Fibroblast of skin of left biceps (primary cell): ENCODE results near the gene PRDX5.

Experiments used
- DNase-seq, 2 experiments: peaks; one replicate each; pipeline ENCODE4 v3.0.0-alpha.2; 2013; ENCODE audit warnings: low read depth in 2 of 2

Gene PRDX5

GRCh38 chr11:64347193-64347867, 29.4 kb downstream of the PRDX5 start:
- no peak for DNase-seq

GRCh38 chr11:64348383-64349024, 30.6 kb downstream of the PRDX5 start:
- no peak for DNase-seq

- no peak for DNase-seq
Measured at GRCh38 chr11:64349025-64349387, 31.1 kb downstream of the PRDX5 start.

- no peak for DNase-seq
Measured at GRCh38 chr11:64349404-64349803, 31.5 kb downstream of the PRDX5 start.

- DNase-seq, result no peak
Measured at GRCh38 chr11:64351136-64351631, 33.3 kb downstream of the PRDX5 start.

GRCh38 chr11:64352099-64352994, 34.4 kb downstream of the PRDX5 start:
- DNase-seq, result no peak

GRCh38 chr11:64352995-64353714, 35.2 kb downstream of the PRDX5 start:
- no peak for DNase-seq

GRCh38 chr11:64353715-64354506, 36.0 kb downstream of the PRDX5 start:
- no peak for DNase-seq

GRCh38 chr11:64355078-64355940, 37.4 kb downstream of the PRDX5 start:
- DNase-seq, result peak; percentile 48 to 52

GRCh38 chr11:64356498-64357411, 38.8 kb downstream of the PRDX5 start:
- no peak for DNase-seq

- no peak for DNase-seq
Measured at GRCh38 chr11:64357446-64357845, 39.5 kb downstream of the PRDX5 start.

GRCh38 chr11:64357904-64358535, 40.1 kb downstream of the PRDX5 start:
- no peak for DNase-seq

GRCh38 chr11:64358536-64358906, 40.6 kb downstream of the PRDX5 start:
- DNase-seq, result no peak

GRCh38 chr11:64358907-64359711, 41.2 kb downstream of the PRDX5 start, which contains the start of gene RPS6KA4:
Gene RPS6KA4 (plus strand): TSS chr11:64359162. CDS start chr11:64359236, 74 bp downstream.
- peak in 1 of 2 experiments; percentile 36 for DNase-seq

- DNase-seq, result no peak
Measured at GRCh38 chr11:64359712-64360445, 42.0 kb downstream of the PRDX5 start.

GRCh38 chr11:64360448-64360921, 42.6 kb downstream of the PRDX5 start:
- no peak for DNase-seq

GRCh38 chr11:64361659-64362058, 43.7 kb downstream of the PRDX5 start:
- DNase-seq, result no peak
